Activated CD4-positive, alpha-beta memory T cell treated with anti-CD3 and anti-CD28 coated beads for 36 hours (primary cell): ENCODE results near the gene MYOZ2. TPM values are rescaled to one million over a fixed set of nuclear protein-coding genes. Genes with fewer than 3 reads are reported as not detected.
"Not testable (repeated sequence)": the region's sequence is repeated elsewhere in the genome, so short reads cannot be mapped to it uniquely, and the experiment has no call there.

ENCODE experiments used
- CTCF ChIA-PET: fragments of 350-600 bp; sonication (Branson Sonifier 250); formaldehyde crosslinking; loops from one replicate; lab custom pipeline; 2021; ENCODE audit warnings: antibody characterized with exemption, inconsistent platforms; lab: Charles Lee
- POLR2A ChIA-PET: fragments of 350-600 bp; sonication (Branson Sonifier 250); formaldehyde crosslinking; loops from one replicate; lab custom pipeline; 2021; ENCODE audit warnings: antibody characterized with exemption; lab: Charles Lee
- DNase-seq: peaks from one replicate; pipeline ENCODE4 v3.0.0-alpha.2; 2020
- H3K27ac Mint-ChIP-seq: one replicate; pipeline ENCODE4 v1.8.0; 2021; ENCODE audit warnings: mixed read lengths
- H3K27me3 Mint-ChIP-seq: one replicate; pipeline ENCODE4 v1.8.0; 2021; ENCODE audit warnings: mixed read lengths
- H3K36me3 Mint-ChIP-seq: one replicate; pipeline ENCODE4 v1.8.0; 2021; ENCODE audit warnings: mixed read lengths
- H3K4me1 Mint-ChIP-seq: one replicate; pipeline ENCODE4 v1.8.0; 2021; ENCODE audit warnings: low read depth, mixed read lengths
- H3K4me3 Mint-ChIP-seq: one replicate; pipeline ENCODE4 v1.8.0; 2021; ENCODE audit warnings: mild to moderate bottlenecking, mixed read lengths
- H3K9me3 Mint-ChIP-seq: one replicate; pipeline ENCODE4 v1.8.0; 2021; ENCODE audit warnings: mixed read lengths
- intact Hi-C: fragments of 100-400 bp; cut with micrococcal nuclease; formaldehyde crosslinking; loops from one replicate; pipeline ENCODE4 v1.15.1; 2023
- total RNA-seq, 2 experiments: library from RNA; stranded (reverse); gene quantifications; one replicate each; pipeline ENCODE4 v1.2.3, GENCODE V29; 2021

The MYOZ2 gene
- total RNA-seq, 2 experiments from 2014 or later, result not detected

- intact Hi-C loops, result no loop called here
- no peaks in the 10 kb centered on the region for H3K4me1 Mint-ChIP-seq
- no peaks in the 10 kb centered on the region for H3K36me3 Mint-ChIP-seq
- no peaks in the 10 kb centered on the region for H3K9me3 Mint-ChIP-seq
- DNase-seq, result no peak
- no peaks in the 10 kb centered on the region for H3K27me3 Mint-ChIP-seq
- ChIA-PET POLR2A (no interaction called here), CTCF (no interaction called here)
- H3K27ac Mint-ChIP-seq, result no peak overlapping the region
- H3K4me3 Mint-ChIP-seq, result no peak overlapping the region
These were observed 4.5 kb upstream of the MYOZ2 start for GRCh38 chr4:119131164-119131563.

- H3K27ac Mint-ChIP-seq, result no peak overlapping the region
- CTCF ChIA-PET, result no interaction called here
- no peaks in the 10 kb centered on the region for H3K9me3 Mint-ChIP-seq
- H3K4me1 Mint-ChIP-seq, result peaks cover 1% of the 10 kb centered on the region
- DNase-seq, result no peak
- no peaks in the 10 kb centered on the region for H3K27me3 Mint-ChIP-seq
- intact Hi-C loops, result no loop called here
- H3K36me3 Mint-ChIP-seq, result no peaks in the 10 kb centered on the region
- POLR2A ChIA-PET, result no interaction called here
- H3K4me3 Mint-ChIP-seq, result no peak overlapping the region
These were observed 3.3 kb upstream of the MYOZ2 start for GRCh38 chr4:119132306-119132705.

DNA sequence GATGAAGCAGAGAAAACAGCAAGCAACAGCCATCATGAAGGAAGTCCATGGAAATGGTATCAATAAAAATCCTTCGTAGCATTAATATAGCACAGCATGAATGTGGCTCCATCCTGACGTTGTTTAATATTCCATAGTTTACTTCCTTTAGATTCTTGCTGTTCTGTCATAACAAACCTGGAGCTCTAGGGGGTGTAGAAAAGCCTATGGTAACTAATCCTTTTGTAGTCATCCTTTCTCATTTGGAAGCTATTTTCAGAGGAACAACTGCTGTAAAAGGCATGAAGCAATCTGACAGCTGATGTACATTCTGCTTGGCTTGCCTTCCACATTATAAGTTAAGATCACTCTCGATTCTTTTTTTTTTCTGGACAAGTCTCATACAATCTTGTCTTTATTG lies 914 bp downstream of the MYOZ2 start:
- H3K9me3 Mint-ChIP-seq, result no peaks in the 10 kb centered on the region
- ChIA-PET POLR2A (no interaction called here), CTCF (no interaction called here)
- peaks cover 30% of the 10 kb centered on the region for H3K4me1 Mint-ChIP-seq
- no peak overlapping the region for H3K4me3 Mint-ChIP-seq
- H3K36me3 Mint-ChIP-seq, result no peaks in the 10 kb centered on the region
- DNase-seq, result no peak
- no peaks in the 10 kb centered on the region for H3K27me3 Mint-ChIP-seq
- no peak overlapping the region for H3K27ac Mint-ChIP-seq
- intact Hi-C loops, result no loop called here

GRCh38 chr4:119138046-119138445 lies 2.4 kb downstream of the MYOZ2 start:
- Mint-ChIP-seq H3K27ac (no peak overlapping the region), H3K4me1 (peaks cover 30% of the 10 kb centered on the region), H3K27me3 (no peaks in the 10 kb centered on the region), H3K4me3 (no peak overlapping the region), H3K9me3 (no peaks in the 10 kb centered on the region), H3K36me3 (no peaks in the 10 kb centered on the region)
- ChIA-PET POLR2A (no interaction called here), CTCF (no interaction called here)
- no peak for DNase-seq
- intact Hi-C loops, result no loop called here

- no peak overlapping the region for H3K4me3 Mint-ChIP-seq
- intact Hi-C loops, result no loop called here
- no peaks in the 10 kb centered on the region for H3K9me3 Mint-ChIP-seq
- no peak for DNase-seq
- ChIA-PET POLR2A (no interaction called here), CTCF (no interaction called here)
- H3K4me1 Mint-ChIP-seq, result peaks cover 30% of the 10 kb centered on the region
- peak overlapping the region; percentile 4 for H3K27ac Mint-ChIP-seq
- H3K27me3 Mint-ChIP-seq, result no peaks in the 10 kb centered on the region
- no peaks in the 10 kb centered on the region for H3K36me3 Mint-ChIP-seq
These were observed 3.7 kb downstream of the MYOZ2 start for GRCh38 chr4:119139311-119139710.

- H3K27me3 Mint-ChIP-seq, result no peaks in the 10 kb centered on the region
- ChIA-PET POLR2A (no interaction called here), CTCF (no interaction called here)
- no peak overlapping the region for H3K4me3 Mint-ChIP-seq
- peak overlapping the region; percentile 4 for H3K27ac Mint-ChIP-seq
- no peak for DNase-seq
- intact Hi-C loops, result no loop called here
- H3K36me3 Mint-ChIP-seq, result no peaks in the 10 kb centered on the region
- peaks cover 30% of the 10 kb centered on the region for H3K4me1 Mint-ChIP-seq
- no peaks in the 10 kb centered on the region for H3K9me3 Mint-ChIP-seq
These were observed 4.2 kb downstream of the MYOZ2 start for GRCh38 chr4:119139822-119140252.

GRCh38 chr4:119141283-119141682 lies 5.7 kb downstream of the MYOZ2 start:
- H3K27me3 Mint-ChIP-seq, intact Hi-C loops, POLR2A ChIA-PET, DNase-seq, H3K27ac Mint-ChIP-seq, H3K9me3 Mint-ChIP-seq, H3K4me3 Mint-ChIP-seq, H3K36me3 Mint-ChIP-seq: not testable (repeated sequence)
- CTCF ChIA-PET, result interaction anchor here (1.6 kb wide), 1 partner anchor 145 kb away, joined by 3 read pairs; no protein-coding TSS in a partner anchor
- peaks cover 30% of the 10 kb centered on the region for H3K4me1 Mint-ChIP-seq

DNA sequence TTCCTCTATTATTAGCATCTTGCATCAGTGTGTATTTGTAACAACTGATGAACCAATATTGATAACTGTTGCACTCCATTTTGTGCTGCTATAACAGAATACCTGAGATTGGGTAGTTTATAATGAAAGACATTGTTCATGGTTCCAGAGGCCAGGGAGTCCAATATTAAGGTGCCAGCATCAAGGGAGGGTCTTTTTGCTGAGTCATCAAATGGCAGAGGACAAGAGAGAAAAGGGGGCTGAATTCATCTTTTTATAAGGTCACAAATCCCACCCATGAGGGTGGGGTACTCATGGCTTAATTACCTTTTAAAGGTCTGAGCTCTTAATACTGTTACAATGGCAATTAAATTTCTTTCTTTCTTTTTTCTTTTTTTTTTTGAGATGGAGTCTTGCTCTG lies 7.2 kb downstream of the MYOZ2 start:
- CTCF ChIA-PET, result no interaction called here
- peaks cover 24% of the 10 kb centered on the region for H3K4me1 Mint-ChIP-seq
- no peak for DNase-seq
- POLR2A ChIA-PET, result no interaction called here
- no peak overlapping the region for H3K27ac Mint-ChIP-seq
- no peaks in the 10 kb centered on the region for H3K9me3 Mint-ChIP-seq
- no peak overlapping the region for H3K4me3 Mint-ChIP-seq
- H3K27me3 Mint-ChIP-seq, result no peaks in the 10 kb centered on the region
- no peaks in the 10 kb centered on the region for H3K36me3 Mint-ChIP-seq
- intact Hi-C loops, result no loop called here

DNA sequence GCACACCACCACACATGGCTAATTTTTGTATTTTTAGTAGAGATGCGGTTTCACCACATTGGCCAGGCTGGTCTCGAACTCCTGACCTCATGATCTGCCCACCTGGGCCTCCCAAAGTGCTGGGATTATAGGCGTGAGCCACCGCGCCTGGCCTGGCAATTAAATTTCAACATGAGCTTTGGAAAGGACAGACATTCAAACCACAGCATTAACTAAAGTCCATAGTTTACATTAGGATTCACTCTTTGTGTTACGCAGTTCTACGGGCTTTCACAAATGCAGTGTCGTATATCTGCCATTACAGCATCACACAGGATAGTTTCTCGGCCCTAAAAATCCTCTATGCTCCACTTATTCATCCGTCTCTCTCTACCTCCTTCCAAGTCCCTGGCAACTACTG lies 7.7 kb downstream of the MYOZ2 start:
- H3K27me3 Mint-ChIP-seq, H3K36me3 Mint-ChIP-seq, H3K4me3 Mint-ChIP-seq, H3K27ac Mint-ChIP-seq, POLR2A ChIA-PET, intact Hi-C loops, H3K9me3 Mint-ChIP-seq, CTCF ChIA-PET, DNase-seq: not testable (repeated sequence)
- peaks cover 20% of the 10 kb centered on the region for H3K4me1 Mint-ChIP-seq

DNA sequence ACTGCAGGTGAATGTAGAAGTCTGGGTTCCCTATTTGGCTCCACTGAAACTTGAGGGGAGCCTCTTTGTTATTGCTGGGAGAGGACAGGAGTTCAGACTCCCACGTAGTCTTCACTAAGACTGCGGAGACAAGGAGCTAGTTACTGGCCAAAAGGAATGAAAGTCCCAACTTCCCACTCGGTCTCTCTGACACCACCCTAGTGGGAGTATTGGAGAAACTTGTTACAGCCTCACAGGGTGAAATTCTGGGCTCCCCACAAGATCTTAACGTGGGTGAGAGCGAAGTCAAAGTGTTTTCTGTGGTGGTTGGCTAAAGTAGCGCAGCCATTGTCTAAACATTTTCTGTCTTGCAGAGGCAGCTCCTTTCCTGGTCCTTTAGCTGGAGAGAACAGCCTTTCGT lies 13.5 kb downstream of the MYOZ2 start:
- Mint-ChIP-seq H3K27me3 (no peaks in the 10 kb centered on the region), H3K4me3 (no peak overlapping the region), H3K4me1 (no peaks in the 10 kb centered on the region), H3K27ac (no peak overlapping the region), H3K9me3 (no peaks in the 10 kb centered on the region), H3K36me3 (no peaks in the 10 kb centered on the region)
- no peak for DNase-seq
- intact Hi-C loops, result no loop called here
- ChIA-PET CTCF (no interaction called here), POLR2A (no interaction called here)

GRCh38 chr4:119151161-119151560 lies 15.5 kb downstream of the MYOZ2 start:
- ChIA-PET POLR2A (no interaction called here), CTCF (no interaction called here)
- H3K36me3 Mint-ChIP-seq, result no peaks in the 10 kb centered on the region
- H3K27ac Mint-ChIP-seq, result no peak overlapping the region
- no peak overlapping the region for H3K4me3 Mint-ChIP-seq
- H3K9me3 Mint-ChIP-seq, result no peaks in the 10 kb centered on the region
- DNase-seq, result no peak
- no peaks in the 10 kb centered on the region for H3K4me1 Mint-ChIP-seq
- intact Hi-C loops, result loop anchor here (1.0 kb wide), 1 partner anchor 15 kb away; no protein-coding TSS in a partner anchor
- peaks cover 1% of the 10 kb centered on the region for H3K27me3 Mint-ChIP-seq

DNA sequence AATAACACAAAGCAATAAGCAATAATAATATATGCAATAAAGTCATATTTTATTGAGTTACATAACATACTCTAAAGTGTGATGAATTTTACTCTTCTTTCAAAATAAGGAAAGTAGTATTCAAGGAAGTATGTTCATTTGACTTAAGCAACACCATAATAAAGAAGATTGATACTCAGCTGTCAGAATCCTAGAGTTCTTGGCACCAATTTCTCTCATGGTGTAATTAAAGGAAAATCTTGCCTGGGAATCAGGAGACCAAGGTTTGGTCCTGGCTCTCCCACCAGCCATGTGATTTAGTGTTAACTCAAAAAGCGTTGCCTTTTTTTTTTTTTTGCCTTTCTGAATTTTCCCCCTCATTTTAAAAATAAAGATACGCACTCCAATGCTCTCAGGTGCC lies 17.1 kb downstream of the MYOZ2 start:
- no peak overlapping the region for H3K4me3 Mint-ChIP-seq
- H3K27me3 Mint-ChIP-seq, result peaks cover 1% of the 10 kb centered on the region
- no peaks in the 10 kb centered on the region for H3K9me3 Mint-ChIP-seq
- intact Hi-C loops, result no loop called here
- POLR2A ChIA-PET, result interaction anchor here (0.6 kb wide), 1 partner anchor 55 kb away, joined by 4 read pairs; no protein-coding TSS in a partner anchor
- DNase-seq, result no peak
- CTCF ChIA-PET, result no interaction called here
- H3K27ac Mint-ChIP-seq, result no peak overlapping the region
- no peaks in the 10 kb centered on the region for H3K4me1 Mint-ChIP-seq
- H3K36me3 Mint-ChIP-seq, result no peaks in the 10 kb centered on the region

DNA sequence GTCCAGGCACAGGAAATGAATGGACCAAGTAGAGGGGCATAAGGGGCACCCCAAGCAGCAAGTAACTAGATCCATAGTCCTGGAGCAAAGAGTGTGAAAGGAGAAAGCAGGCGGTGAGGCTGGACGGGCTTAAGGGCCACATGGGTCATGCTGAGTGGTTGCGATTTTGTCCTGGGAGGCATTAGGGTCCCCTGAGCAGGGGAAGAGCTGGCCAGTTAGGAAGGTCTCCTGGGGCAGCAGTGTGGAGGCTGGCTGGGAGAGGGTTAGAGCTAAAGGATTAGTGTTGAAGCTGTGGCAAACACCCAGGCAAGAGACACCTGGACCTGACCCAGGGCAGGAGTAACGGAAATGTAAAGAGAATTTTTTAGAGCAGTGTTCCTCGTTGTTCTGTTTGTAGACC lies 26.5 kb downstream of the MYOZ2 start:
- ChIA-PET CTCF (no interaction called here), POLR2A (no interaction called here)
- DNase-seq, result no peak
- intact Hi-C loops, result no loop called here
- Mint-ChIP-seq H3K36me3 (no peaks in the 10 kb centered on the region), H3K9me3 (no peaks in the 10 kb centered on the region), H3K4me1 (no peaks in the 10 kb centered on the region), H3K27me3 (peaks cover 4% of the 10 kb centered on the region), H3K27ac (no peak overlapping the region), H3K4me3 (no peak overlapping the region)
